Measurements from ENCODE around the gene DICER1.

GRCh38 chr14:95088665-95089064 lies 68.7 kb downstream of the DICER1 start:
- TF ChIP-seq CTCF (IDR thresholded peaks at IDR 0.05) (no peak), POLR2A (IDR thresholded peaks at IDR 0.05) (no peak), EP300 (IDR thresholded peaks at IDR 0.05) (no peak)
